GM19395 (cell line): ENCODE measurements around the gene SLC30A9.

Experiments
- ATAC-seq: cut with Tn5 transposase; IDR thresholded peaks from one replicate; pipeline ENCODE4 v1.9.1; 2021; ENCODE audit warnings: mild to moderate bottlenecking, moderate library complexity; ENCODE audit not compliant: unreplicated experiment

SLC30A9 gene

DNA sequence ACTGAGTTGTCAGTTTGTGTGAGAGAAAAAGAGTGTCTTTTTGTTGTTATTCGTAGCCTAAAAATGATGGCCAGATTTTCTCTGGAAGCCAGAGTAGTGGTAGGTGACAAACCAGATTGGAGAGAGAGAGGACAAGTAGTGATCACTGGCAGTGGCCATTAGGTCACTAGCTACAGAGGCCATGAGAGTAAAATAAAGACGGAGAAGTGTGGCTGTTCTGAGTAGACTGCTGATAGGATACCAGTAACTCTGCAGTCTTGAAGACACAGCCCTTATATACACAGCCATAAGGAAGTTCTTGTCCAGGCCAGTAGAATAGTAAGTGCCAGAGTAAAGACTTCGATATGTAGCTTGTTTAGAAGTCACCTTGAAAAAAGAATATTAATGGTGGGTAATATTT is 7.7 kb downstream of the SLC30A9 start:
- ATAC-seq = no peak

DNA sequence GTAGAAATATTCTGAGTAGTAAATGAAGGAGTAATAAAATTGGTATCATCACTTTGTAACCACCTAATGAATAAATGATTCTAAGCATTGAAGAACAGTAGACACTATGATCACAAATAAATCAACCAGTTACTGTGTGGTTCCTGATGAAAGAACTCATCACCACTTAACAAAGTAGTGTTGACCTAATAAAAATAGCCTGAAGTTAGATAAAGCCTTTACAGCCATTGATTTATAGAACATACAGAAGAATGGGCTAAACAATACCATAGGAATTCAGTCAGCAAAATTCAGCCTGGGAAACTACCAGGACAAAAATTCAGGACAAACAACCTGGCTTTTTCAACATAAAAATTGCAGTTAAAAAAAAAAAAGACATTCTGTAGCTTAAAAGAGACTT is 9.0 kb downstream of the SLC30A9 start:
- ATAC-seq = no peak

DNA sequence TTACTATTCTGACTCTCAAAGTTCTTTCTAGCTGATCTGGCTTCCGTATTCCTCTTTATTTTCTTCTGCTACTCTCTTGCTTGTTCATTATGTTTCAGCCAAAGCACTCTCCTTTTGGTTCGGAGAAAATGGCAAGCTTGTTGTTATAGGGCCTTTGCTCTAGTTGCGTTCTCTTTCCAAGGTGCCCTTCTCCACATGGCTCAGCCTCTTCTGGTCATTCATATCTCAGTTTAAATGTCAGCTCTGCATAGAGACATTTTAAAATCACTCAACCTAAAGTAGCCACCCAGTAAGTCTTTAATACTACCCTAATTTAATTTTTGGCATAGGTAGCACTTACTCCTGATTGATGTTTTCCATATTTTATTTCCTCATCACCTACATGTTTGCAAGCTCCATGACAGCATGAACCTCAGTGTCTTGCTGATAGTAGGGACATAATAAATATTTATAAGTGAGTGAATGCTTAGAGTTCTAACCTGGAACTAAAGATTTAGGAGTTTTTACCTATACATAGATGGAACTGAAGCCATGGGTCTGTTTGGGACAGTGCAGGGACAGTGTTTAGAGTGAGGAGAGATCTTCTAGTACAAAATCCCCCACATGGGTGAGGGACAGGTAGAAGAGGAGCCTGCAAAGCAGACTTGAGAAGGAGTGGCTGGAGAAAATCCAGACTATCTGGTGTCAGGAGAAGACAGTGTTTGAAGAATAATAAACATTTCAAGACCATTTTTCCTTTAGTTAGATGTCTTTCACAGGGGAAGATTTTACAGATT is 17.9 kb downstream of the SLC30A9 start:
- no peak for ATAC-seq

DNA sequence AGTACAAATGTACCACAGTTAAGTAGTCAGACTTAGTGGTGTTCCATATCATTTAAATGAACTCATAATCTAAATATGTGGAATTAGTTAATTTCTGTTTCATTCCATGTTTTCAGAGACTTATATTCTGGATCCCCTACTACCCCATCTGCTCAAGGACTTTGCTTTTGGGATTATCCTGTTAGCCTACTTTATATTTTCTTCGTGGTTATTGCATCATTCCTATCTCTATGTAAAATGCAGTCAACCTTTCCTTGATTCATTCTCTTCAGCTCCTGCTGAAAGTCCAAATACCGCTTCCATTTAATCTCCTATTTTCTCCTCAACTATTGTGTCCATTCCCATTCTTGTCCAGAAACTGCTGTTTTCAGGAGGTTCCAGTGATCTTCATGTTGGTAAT is 25.1 kb downstream of the SLC30A9 start:
- no peak for ATAC-seq

DNA sequence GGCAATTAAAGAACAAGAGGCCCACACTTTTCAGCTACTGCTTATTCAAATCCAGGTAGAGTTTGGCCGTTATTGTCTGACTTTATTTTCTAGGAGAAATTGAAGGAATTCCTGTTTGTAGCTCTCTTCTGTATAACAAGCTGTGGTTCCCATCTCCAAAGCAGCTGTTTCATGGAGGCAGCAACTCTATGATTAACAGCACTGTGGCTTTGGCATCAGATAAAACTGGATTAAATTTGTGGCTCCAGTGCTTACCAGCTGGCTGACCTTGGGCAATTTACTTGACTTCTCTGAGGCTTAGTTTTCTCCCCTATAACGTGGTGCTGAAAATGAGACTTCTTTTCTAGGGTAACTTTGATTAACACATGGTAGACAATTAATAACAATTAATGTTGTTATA is 28.1 kb downstream of the SLC30A9 start:
- no peak for ATAC-seq

DNA sequence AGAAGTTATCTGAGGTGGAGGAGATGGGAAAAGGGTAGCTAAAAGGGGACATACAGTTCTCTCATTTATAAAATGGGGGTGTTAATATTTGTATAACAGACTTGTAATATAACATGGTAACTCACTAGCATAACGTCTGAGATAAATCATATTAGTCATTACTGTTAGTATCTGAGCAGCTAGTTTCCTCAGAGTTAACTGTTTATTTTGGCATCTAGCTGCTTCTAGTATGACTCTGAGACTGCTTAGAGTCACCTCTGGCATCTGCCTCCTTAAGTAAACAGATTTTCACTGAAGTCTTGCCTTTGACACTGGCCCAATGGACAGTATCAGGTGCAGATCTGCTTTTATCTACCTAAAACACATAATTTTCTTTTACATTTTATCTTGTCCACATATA is 58.1 kb downstream of the SLC30A9 start:
- ATAC-seq = no peak

DNA sequence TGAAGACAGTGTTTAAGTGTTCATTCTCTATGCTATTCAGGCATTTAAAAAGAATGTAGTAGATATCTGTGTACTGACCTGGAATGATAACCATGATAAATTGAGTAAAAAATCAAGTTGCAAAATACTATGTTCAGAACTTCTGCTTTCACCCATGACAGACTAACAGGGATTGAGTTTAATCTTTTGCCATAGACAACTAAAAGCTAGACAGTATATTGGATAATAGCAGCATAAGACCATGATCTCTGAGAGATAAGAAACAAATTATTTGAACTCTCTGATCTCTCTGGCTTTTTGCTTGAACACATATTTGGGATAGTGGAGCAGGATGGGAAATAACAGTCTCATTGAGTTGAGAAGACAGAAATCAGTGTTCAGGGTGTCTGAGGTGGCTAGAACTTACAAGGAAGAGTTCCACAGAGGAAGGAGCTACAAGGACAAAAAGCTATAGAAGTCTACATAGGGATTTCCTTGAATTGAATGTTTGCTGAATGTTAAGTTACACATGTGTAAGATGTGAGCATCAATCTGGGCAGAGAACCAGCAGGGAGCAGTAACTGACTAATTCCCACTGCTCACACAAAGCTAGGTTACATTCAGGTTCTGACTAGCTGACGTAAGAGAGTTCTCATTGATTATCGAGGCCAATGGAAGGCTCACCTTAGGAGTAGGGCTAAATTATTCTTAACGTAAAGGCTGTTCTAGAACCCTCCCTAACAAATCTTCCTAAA is 60.4 kb downstream of the SLC30A9 start:
- ATAC-seq = no peak

DNA sequence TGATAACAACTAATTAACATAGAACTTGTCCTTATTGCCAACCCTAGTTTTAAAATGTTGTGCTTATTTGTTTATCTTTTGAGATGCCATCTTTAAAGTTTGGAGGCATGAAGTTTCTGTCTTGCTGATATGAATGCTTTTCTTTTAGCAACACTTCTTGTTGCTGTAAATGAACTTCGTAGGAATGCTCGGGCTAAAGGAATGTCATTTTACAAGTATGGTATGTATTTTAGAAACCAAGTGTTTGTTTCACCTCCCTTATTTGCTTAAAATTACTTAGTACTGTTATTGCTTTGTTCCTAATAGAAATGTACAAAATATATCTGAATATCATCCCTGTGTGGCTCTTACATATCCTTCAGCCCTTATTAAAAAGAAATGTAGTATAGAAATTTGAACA is 76.1 kb downstream of the SLC30A9 start:
- no peak for ATAC-seq

DNA sequence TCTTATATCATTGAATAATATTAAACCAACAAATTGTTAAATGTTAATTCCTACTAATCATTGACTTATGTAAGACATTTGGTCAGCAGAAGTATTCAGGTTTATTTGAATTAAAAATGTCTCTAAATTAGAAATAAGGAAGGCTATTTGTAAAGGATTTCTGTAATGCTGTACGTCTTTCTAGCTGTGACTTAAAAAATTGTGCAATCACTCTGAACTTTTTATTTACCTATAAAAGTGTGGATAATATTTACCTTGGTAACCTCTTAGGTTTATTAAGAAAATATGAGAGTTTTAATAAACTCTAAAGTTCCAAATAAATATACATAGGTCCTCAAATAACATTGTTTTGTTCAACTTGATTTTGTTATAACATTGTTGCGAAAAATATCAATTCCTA is 76.9 kb downstream of the SLC30A9 start:
- ATAC-seq = no peak

DNA sequence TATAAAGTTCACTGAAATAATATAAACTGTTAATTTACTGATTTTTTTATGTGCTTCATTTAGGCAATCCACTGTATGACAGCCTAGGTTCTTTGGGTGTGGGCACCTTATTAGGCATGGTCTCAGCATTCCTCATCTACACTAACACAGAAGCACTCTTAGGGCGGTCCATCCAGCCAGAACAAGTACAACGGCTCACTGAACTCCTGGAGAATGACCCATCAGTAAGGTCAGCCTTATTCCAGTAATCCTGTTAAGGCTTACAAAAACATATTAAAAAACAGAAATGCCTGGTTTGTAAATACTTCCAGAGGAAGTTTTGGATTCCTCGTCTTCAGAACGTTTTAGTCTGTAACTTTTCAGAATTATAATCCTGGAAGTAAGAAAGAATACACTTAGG is 80.1 kb downstream of the SLC30A9 start:
- no peak for ATAC-seq

DNA sequence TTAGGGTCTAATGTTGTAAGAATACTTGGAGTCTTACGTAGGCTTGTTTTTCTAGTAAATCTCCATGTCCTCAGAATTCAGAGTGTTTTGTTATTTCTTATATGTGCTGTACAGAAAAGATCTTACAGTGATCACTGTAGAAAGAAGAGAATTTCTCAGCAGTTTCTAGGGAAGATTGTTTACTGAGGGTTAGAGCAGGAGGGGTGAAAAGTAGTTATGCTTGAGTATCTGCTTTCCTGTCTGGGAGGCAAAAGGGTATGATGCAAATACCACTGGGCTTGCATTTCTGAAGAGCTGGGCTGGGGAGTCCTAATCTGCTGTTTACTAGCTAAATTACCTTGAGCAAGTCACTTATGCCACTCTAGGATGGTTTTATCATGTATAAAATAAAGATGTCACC is 84.0 kb downstream of the SLC30A9 start:
- ATAC-seq = no peak

DNA sequence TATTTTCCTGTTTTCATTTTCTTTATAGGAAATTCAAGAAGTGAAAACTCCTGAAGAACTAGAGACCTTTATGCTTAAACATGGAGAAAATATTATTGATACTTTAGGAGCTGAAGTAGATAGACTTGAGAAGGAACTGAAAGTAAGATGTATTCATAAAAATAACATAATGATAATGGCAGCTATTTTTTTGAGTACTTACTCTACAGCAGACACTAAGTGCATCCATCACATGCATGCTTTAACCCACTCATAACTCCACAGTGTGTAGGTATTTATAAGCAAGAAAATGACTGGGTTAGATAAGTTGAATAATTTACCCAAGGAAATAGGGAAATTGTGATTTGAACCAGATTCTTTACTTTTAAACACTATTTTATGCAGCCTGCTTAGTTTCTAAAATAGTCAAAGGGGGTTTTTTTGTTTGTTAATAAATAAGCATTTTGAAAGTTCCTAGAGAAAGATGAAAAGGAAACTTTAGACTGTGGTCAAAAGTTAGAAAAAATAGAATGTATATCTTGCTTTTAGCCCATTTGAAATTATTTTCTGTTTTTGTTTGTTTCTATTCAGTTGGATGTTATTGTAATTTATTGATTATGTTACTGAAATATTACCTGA is 88.0 kb downstream of the SLC30A9 start:
- peak; percentile 95 for ATAC-seq

DNA sequence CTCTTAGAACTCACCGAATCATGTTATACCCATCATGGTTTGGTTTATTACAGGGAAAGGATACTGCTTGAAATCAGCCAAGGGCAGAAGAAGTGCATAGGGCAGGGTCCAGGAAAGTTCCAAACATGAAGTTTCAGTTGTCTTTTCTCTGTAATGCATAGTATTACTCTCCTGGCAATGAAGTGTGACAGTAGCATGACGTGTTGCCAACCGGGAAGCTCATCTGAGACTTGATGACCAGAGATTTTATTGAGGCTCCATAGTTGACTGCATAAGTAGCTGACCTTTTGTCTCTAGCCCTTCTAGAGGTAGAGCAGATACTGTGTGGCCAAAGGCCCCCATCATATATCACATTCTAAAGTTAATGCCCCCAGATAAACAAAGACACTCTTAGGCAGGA is 90.0 kb downstream of the SLC30A9 start:
- peak; percentile 54 for ATAC-seq

DNA sequence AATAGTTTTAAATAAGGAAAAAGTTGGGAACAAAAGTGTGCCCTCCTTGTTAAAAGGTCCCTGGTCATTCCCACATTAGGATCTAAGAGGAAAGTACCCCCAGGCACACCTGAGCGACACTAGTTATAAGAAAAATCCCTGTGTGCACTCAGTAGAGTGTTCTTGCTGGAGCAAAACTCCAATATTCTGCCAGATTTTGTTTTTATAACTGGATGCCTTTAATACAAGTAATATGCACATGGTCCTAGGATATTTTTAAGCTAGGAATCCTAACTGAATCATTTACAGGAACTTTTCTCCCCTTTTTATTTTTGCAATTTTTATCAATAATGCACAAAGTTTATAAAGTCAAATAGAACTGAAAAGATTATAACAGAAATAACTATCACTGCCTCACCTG is 93.5 kb downstream of the SLC30A9 start:
- ATAC-seq = no peak

DNA sequence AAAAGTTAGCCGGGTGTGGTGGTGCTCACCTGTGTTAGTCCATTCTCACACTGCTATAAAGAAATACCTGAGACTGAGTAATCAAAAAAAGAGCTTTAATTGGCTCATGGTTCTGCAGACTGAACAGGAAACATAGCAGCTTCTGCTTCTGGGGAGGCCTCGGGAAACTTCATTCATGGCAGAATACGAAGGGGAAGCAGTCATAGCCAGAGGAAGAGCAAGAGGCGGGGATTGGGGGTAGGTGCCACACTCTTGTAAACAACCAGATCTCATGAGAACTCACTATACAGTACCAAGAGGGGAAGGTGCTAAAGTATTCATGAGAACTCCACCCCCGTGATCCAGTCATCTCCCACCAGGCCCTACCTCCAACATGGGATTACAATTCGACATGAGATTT is 98.1 kb downstream of the SLC30A9 start:
- no peak for ATAC-seq

DNA sequence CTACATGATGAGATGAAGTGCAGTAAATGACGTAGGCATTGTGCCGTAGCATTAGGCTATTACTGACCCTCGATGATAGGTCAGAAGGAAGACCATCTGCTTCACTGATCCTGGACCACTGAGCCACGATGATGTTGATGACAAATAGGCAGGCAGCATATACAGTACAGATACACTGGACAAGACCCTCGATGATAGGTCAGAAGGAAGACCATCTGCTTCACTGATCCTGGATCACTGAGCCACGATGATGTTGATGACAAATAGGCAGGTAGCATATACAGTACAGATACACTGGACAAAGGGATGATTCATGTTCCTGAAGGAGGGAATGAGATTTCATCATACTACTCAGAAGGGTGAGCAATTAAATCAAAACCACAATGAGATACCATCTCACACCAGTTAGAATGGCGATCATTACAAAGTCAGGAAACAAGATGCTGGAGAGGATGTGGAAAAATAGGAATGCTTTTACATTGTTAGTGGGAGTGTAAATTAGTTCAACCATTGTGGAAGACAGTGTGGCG is 111.2 kb downstream of the SLC30A9 start:
- no peak for ATAC-seq

DNA sequence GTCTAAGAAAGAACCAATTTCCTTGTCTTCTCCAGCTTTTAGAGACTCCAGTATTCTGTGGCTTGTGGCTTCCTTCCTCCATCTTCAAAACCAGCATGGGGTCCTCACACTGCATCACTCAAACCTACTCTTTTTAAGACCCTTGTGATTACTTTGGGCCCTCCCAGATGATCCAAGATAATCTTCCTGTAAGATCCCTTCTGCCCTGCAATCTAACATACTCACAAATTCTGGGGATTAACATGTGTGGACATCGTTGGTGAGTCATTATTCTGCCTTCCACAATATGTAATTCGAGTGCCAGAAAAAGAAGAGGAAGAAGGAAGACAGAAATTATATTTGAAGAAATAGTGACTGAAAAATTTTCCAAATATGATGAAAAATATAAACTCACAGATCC is 114.2 kb downstream of the SLC30A9 start:
- ATAC-seq = no peak

DNA sequence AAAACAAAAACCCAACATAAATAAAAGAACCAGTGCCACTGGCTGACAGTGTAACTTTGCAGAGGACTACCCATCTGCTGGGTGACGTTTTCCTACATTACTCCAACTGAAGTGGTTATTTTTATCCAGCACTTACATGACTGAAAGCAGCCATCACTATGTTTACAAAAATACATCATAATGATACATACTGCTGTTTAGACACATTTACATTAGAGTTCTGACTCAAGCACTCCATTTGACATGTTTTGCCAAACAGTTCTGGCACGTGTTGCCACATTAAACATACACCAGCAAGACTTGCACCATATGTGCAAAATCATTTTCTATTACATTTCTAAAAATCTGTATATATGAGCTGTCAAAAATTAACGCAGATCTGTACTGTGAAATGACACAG is 122.5 kb downstream of the SLC30A9 start:
- ATAC-seq = no peak

DNA sequence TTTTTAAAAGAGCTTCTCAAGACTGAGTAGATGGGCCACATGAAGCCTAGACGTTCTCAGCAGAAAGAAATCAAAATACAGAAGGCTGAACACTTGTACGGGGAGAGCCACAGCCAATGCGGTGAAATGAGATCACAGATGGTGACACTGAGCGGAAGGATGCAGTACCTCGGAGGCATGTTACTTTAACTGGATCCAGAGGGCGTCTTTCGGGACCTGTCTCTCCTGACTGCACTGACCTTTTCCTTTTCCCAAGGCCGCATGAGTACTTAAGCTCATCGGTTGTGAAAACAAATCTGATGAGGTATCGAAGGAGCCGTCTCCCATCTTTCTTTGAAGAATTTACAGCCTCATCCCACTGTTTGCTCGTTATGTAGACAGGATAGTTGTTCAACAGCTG is 129.6 kb downstream of the SLC30A9 start:
- ATAC-seq = no peak

DNA sequence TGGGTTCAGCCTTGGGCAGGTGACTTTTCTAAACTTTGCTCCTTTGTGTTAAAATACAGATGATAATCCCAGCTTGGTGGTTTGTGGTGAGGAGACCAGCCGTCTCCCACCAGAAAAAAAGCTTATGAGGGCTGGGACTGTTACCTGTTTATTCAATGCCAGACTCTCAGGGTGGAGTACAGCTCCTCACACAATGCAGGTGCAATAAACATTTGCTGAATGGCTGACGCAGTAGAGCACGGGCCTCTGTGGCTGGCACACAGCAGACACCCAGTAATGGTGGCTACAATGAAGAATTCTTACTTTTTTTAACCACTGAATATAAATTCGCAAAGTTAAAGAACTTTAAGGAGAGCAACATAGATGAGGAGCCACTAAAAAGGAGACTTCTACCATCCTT is 131.9 kb downstream of the SLC30A9 start:
- ATAC-seq = no peak

DNA sequence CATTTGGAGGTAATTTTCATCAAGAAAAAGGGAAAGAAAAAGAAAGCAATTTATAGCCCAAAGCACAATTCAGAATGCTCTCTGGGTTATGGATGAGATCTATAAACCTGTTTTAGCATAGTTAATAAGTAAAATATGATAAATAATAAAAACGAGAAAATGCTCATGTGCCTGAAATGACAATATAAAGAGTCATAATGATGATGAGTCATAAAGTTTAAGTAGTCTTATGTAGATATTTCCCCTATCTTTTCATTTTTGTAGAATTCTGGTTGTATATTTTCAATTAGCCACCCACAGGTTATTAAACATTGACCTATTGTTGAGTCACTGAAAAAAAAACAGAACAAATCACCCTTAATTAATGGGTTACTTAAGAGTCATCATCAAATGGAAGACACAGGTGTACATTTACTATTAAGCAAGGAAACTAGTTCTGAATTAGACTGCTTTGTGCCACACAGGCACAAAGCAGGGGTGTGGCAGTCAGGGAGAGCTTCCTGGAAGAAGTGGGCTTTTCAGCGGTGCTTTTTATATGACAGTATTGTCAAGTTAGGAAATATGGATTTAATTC is 132.8 kb downstream of the SLC30A9 start:
- ATAC-seq = no peak

DNA sequence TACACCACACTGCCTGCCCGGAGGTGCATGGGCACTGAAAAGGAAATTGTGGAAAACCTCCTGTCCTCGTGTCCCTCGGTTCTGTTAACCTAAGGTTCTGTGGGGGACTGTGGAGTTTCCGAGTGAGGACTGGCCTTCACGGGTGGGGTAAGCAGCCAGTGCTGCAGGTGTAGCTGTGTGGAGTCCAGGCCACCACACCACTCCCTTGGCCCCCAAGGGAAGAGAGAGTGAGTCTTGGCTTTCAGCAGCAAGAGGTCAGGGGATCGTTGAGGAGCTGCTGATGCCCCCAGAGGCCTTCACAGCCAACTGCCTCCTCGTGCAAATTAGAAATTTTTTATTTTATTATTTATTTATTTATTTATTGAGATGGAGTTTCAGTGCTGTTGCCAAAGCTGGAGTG is 141.8 kb downstream of the SLC30A9 start:
- no peak for ATAC-seq
